ENCODE results near the gene NAPA. TPM values are rescaled to one million over a fixed set of nuclear protein-coding genes. Genes with fewer than 3 reads are reported as not detected.

NAPA gene
- total RNA-seq, 1 donor from 2014 or later: 63.0 TPM

- Mint-ChIP-seq H3K27ac (no peak overlapping the region), H3K9me3 (no peaks in the 10 kb centered on the region), H3K4me3 (no peak overlapping the region), H3K4me1 (ENCODE audit: unreplicated experiment) (no peaks in the 10 kb centered on the region), H3K36me3 (no peaks in the 10 kb centered on the region), H3K27me3 (peaks cover 64% of the 10 kb centered on the region)
- no peak for DNase-seq (ENCODE audit: extremely low spot score, unreplicated experiment)
- TF ChIP-seq CTCF (conservative IDR thresholded peaks at IDR 0.05): no peak
Measured at GRCh38 chr19:47464675-47465419, 50.0 kb downstream of the NAPA start.

- H3K9me3 Mint-ChIP-seq: no peaks in the 10 kb centered on the region
- no peak for TF ChIP-seq CTCF (conservative IDR thresholded peaks at IDR 0.05)
- no peaks in the 10 kb centered on the region for H3K4me1 Mint-ChIP-seq (ENCODE audit: unreplicated experiment)
- no peak overlapping the region for H3K27ac Mint-ChIP-seq
- H3K36me3 Mint-ChIP-seq: no peaks in the 10 kb centered on the region
- no peak overlapping the region for H3K4me3 Mint-ChIP-seq
- peaks cover 36% of the 10 kb centered on the region for H3K27me3 Mint-ChIP-seq
- no peak for DNase-seq (ENCODE audit: extremely low spot score, unreplicated experiment)
Measured at GRCh38 chr19:47461876-47462275, 53.0 kb downstream of the NAPA start.

GRCh38 chr19:47459477-47459876 is 55.4 kb downstream of the NAPA start:
- no peaks in the 10 kb centered on the region for H3K9me3 Mint-ChIP-seq
- TF ChIP-seq CTCF (conservative IDR thresholded peaks at IDR 0.05): no peak

GRCh38 chr19:47458672-47459071 is 56.2 kb downstream of the NAPA start:
- Mint-ChIP-seq H3K27me3 (peaks cover 43% of the 10 kb centered on the region), H3K36me3 (no peaks in the 10 kb centered on the region), H3K4me3 (no peak overlapping the region), H3K9me3 (no peaks in the 10 kb centered on the region), H3K27ac (no peak overlapping the region), H3K4me1 (ENCODE audit: unreplicated experiment) (no peaks in the 10 kb centered on the region)
- DNase-seq (ENCODE audit: extremely low spot score, unreplicated experiment): no peak
- TF ChIP-seq CTCF (conservative IDR thresholded peaks at IDR 0.05): no peak

More at GRCh38 chr19:47459477-47459876, 55.4 kb downstream of the NAPA start:
- no peaks in the 10 kb centered on the region for H3K4me1 Mint-ChIP-seq (ENCODE audit: unreplicated experiment)
- H3K27ac Mint-ChIP-seq: no peak overlapping the region
- H3K27me3 Mint-ChIP-seq: peaks cover 40% of the 10 kb centered on the region
- H3K36me3 Mint-ChIP-seq: no peaks in the 10 kb centered on the region
- H3K4me3 Mint-ChIP-seq: no peak overlapping the region
- DNase-seq (ENCODE audit: extremely low spot score, unreplicated experiment): no peak

- H3K36me3 Mint-ChIP-seq: no peaks in the 10 kb centered on the region
- no peak overlapping the region for H3K27ac Mint-ChIP-seq
- peaks cover 40% of the 10 kb centered on the region for H3K27me3 Mint-ChIP-seq
- no peak for DNase-seq (ENCODE audit: extremely low spot score, unreplicated experiment)
- no peak for TF ChIP-seq CTCF (conservative IDR thresholded peaks at IDR 0.05)
- H3K4me1 Mint-ChIP-seq (ENCODE audit: unreplicated experiment): no peaks in the 10 kb centered on the region
- H3K9me3 Mint-ChIP-seq: no peaks in the 10 kb centered on the region
- H3K4me3 Mint-ChIP-seq: no peak overlapping the region
Measured at GRCh38 chr19:47456721-47457474, 58.0 kb downstream of the NAPA start.
